NCI-H2107 (cell line): ENCODE data around the gene EFNB3.

Experiments used
- DNase-seq: peaks from one replicate; lab custom pipeline; 2025; lab: John Stamatoyannopoulos, UW

The EFNB3 gene

DNA sequence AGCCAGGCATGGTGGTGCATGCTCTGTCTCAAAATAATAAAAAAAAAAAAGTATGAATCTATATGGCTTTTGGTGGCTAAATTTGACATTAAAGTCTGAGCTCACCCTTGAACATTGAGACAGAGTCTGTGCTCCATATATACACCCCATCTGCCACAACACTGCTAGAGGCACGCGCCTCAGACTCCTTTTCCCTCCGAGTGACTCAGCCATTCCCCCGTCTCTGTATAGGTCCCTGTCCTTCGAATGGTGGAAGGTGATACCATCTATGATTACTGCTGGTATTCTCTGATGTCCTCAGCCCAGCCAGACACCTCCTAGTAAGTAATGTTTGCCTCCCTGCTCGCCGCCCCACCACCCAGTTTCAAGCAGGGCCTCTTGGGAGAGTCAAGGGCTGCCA is 4.5 kb upstream of the EFNB3 start:
- DNase-seq: no peak

- DNase-seq: no peak
These were observed 3.3 kb upstream of the EFNB3 start for GRCh38 chr17:7701681-7702080.

DNA sequence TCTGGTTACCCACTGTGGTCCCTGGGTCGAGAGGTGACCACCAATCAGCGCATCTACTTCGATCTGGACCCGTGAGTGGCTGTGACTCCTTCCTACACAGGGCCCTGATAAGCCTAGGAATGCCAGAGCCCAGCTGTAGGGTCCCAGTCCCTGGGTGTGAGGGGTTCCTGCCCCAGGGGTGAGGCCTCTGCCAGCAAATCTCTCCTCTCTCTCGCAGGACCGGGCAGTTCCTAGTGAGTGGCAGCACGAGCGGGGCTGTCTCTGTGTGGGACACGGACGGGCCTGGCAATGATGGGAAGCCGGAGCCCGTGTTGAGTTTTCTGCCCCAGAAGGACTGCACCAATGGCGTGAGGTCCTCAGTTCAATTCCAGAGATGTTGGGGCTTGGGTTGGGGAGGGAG is 2.2 kb upstream of the EFNB3 start:
- DNase-seq: no peak

DNA sequence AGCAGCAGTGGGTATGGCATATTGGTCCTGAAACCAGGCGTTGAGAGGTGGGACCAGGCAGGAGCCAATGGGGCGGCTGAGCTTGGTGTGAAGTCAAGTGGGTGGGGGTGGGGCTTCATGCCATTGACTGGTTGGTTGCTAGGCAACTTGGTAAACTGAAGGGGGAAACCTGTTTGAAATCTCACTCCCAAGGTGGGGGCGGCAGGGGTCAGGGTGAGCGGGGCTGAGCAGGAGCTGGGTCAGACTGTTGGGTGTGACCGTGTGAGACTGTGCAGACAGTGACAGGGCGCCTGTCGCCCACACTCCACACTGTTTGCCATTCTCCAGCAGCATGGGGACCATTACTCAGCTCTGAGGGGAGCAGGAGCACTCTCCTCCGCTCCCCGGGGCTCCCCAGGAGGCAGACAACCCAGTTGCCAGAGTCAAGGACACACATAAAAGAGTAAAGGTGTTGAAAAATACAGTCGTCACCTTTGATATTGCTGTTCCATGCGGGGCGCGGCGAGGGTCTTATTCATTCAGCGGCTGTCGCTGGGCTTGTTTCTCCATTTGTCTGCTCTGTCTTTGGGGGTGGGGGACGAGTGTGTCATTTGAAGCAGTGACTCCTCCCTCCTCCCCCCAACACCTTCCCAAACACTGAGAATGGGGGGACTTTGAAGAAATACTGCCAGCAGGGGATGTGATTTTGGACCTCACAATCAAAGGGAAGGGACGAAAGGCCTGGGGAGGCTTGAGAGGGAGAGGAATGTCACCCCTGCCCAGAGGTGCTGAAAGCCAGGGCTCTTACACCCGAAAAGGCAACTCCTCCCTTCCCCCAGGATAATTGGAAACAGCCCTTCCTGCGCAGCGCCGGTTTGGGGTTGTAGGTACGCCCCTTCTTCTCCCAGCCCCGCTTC is 1.2 kb upstream of the EFNB3 start:
- DNase-seq: no peak

GRCh38 chr17:7705269-7706255 is 560 bp downstream of the EFNB3 start:
- no peak for DNase-seq

DNA sequence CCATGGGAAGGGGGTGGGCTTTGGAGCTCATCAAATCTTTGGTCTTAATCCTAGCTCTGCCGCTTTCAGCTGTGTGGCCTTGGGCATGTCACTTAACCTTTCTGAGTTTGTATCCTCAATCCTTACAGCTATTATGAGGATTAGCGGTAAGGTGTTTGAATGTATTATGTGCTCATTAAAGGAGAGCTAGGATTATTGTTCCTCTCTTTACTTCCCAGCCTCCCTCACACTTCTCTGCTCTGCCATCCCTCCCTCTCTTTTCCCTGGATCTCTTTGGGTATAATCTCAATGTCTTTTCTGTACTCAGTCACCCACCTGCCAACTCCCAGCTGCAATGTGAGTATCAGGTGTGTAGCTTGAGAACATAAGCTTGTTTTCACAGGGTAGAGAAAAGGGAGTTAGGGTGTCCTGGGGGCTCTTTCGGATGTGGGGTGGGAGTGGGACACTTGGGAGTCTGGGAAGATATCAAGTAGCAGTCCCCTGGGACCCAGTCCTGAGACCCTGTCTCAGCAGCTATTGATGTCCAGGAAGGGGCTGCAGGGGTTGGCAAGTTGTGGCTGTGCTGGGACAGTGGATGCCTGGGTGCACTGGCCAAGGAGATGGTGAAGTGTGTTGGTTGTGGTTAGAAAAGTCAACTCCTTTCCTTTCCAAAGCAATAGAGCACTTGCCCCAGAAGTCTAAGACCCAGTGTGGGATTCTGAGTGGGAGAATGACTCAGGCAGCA is 1.8 kb downstream of the EFNB3 start:
- DNase-seq: no peak

DNA sequence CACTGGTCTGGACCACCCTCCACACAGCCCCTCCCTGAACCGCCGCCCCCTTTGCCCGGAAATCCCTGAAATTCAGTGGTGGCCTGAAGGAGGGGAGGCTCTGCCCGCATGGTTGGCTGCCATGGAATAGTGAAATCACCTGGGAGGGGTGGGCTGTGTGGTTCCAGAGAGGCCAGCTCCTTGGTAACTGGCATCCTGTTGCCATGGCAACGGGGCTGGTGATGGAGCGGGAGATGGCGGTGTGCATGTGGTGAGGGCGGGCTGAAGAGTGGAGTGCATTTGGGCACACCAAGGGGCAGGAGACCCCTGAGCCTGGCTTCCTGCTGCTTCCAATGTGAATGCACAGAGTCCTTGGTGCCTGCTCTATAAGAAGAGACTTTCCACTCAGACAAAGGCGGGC is 2.4 kb downstream of the EFNB3 start:
- DNase-seq: no peak

DNA sequence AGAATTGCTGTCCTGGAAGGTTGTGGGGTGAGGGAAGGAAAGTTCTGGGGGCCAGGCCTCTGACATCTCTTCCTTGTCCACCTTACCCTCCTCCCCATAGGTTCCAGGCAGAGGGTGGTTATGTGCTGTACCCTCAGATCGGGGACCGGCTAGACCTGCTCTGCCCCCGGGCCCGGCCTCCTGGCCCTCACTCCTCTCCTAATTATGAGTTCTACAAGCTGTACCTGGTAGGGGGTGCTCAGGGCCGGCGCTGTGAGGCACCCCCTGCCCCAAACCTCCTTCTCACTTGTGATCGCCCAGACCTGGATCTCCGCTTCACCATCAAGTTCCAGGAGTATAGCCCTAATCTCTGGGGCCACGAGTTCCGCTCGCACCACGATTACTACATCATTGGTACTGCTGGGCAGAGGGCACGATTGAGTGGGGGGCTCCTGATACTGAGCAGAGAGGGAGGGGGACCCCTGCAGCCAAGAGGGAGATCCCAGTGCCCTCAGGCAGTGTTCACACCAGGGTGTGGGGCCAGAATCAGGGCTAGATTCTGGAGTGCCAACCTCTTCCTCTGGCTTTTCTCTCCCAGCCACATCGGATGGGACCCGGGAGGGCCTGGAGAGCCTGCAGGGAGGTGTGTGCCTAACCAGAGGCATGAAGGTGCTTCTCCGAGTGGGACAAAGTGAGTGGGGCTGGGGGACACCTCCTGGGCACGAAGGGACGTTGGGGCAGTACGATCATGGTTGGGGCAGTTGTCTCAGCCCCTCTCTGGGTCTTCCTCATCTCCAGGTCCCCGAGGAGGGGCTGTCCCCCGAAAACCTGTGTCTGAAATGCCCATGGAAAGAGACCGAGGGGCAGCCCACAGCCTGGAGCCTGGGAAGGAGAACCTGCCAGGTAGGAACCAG is 3.1 kb downstream of the EFNB3 start:
- no peak for DNase-seq

GRCh38 chr17:7709031-7709430 is 4.0 kb downstream of the EFNB3 start:
- no peak for DNase-seq

DNA sequence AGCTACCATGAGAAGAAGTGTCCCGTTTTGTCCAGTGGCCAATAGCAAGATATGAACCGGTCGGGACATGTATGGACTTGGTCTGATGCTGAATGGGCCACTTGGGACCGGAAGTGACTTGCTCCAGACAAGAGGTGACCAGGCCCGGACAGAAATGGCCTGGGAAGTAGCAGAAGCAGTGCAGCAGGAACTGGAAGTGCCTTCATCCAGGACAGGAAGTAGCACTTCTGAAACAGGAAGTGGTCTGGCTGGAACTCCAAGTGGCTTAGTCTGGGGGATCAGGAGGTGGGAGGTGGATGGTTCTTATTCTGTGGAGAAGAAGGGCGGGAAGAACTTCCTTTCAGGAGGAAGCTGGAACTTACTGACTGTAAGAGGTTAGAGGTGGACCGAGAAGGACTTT is 5.3 kb downstream of the EFNB3 start:
- DNase-seq: no peak

GRCh38 chr17:7711051-7711755 is 6.2 kb downstream of the EFNB3 start:
- DNase-seq: no peak

- no peak for DNase-seq
These were observed 7.2 kb downstream of the EFNB3 start for GRCh38 chr17:7712111-7712771.

DNA sequence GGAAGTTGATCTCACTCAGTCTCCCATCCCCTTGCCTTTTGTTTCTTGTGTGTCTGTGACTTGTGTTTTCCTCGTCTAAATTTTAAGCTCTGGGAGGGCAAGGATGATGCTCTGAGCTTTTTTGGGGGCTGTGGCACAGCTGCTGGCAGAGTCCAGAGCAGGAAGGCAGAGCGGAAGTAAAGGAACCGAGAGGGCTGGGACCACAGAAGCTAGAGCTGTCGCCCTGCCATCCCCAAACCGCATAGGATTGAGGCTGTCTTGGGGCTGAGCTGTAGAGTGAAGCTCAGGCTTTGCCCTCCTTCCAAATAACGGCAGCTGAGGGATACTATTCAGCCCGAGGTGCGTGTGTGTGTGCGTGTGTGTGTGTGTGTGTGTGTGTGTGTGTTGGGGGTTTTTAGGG is 8.8 kb downstream of the EFNB3 start:
- DNase-seq: no peak

DNA sequence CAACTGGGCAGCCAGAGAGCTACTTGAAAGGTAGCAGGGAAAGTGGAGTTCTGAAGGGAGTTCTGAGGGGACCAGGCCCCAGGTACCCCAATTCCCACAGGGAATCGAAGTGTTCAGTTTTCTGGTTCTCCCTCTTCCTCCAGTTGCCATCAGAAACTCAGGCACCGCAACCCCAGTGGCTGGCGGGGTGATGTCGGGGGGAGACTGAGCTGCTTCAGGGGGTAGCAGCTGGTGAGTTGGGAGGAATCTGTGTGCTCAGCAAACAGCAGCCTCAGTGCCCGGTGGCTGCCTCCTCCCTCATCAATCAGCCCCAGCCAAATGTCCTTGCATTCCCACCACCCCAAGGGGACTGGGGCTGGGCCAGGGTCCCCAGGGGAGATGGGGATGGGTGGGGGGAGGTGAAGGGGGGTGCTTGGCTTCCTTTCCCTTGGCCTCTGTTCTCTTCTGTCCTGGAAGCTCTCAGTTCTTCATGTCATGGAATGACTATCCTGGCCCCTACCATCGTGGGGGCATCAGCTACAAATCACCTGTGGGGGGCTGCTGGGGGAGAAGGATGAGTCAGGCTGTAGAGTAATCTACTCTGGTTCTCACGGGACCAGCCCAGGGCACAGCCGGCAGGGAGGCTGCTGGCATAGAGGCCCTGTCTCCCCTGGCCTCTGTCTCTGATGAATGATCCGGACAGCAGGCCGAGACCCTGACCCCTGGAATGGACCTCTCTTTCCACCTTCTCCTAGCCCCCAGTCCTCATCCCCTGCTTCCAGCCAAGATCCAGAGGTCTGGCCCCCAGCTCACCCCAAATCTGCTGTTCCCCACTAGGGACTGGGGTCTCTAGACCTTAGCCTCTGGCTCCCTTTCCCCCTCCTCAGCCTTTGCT is 10.0 kb downstream of the EFNB3 start:
- no peak for DNase-seq

DNA sequence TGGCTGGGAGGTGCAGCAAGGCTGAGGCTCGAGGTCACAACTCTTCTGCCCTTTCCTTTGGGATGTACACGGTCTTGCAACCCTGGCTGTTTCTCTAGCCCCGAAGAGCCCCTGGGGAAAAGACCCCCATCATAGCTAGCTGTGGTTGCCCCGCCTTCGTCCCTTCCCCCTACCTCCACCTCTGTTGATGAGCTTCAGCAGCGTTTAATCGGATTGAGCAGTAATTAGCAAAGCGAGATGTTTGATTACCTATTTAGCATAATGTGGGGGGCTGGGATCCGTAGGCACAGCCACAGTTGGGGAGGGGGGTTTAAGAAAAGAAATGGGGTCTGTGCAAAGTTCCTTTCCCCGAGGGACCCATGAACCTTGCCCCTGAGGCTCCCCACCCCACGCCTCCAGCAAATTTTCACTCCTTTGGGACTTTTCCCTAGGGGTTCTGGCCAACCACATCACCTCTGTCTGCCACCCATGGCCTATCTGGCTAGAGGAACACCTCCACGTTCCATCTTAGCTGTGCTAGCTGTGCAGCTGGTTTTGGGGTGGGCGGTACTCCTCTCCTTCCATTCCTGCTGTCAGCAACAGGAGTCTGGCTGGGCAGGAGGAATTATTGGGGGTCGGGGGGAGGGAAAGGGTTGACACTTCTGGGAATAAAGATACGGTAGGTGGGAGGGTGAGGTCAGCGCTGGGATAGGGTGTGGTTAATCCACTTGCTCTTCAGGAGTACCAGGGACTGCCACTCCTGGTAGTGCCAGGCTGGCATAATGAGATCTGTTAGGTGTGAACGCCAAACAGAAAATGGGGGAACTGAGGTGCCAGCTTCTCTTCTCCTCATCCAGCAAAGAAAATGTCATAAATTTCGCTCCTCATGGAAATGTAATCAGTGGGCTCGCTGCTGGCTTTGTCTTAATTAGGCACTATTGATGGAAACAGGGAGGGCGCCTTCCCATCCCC is 11.2 kb downstream of the EFNB3 start:
- no peak for DNase-seq

DNA sequence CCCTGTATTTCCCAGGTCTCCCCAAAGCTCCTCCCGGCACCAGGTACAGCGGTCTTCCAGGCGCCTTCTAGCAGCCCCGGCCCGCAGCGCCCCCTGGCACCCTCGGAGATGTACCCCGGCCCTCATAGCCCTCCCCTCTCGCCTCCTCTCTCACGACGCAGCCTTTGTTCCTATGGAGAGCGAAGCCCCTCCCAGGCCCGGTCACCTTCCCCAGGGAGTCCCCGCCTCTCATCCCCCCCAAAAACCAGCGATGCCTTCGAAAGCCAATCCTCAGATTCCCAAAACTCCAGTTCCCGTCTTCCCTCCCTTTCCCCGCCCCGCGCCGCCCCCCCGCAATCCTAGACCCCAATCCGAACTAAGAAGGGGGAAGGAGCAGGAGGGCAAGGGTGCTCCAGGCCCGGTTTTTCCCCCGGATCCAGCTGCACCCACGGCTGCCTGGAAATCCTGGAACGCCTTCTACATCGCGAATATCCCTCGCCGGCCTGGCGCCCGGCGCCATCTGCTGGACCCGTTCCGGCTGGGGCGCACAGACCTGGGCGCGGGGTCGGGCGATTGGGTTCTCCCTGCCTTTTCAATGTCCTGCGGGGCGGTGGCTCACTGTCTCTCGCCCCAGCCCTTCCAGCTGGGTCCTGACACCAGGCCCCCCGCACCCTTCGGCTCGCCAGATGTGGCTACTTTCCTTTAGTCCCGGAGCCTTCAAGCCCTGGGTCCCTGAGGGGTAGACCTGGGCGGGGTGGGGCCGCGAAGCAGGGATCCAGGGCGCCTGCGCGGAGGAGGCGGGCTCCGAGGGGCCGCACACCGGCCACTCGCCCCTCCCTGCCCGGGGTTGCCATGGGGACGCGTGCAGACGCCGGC is 12.1 kb downstream of the EFNB3 start, which contains the start of gene DNAH2:
DNAH2 (plus strand) TSS at position 844 of the 855 bp plus-strand sequence. CDS start 1,991 bp downstream, outside the sequence.
- peak; percentile 32 for DNase-seq
